Stimulated activated CD4-positive, alpha-beta T cell treated with anti-CD3 and anti-CD28 coated beads, Interleukin-15, amount 100 ng/mL, for 1 hour (primary cell): ENCODE measurements around the gene NXPH4.

Experiments used
- DNase-seq, 2 donors: peaks; one replicate each; pipeline ENCODE4 v3.0.0-alpha.2; 2020; ENCODE audit warnings: low read depth in 1 of 2, low spot score in 1 of 2

Gene NXPH4

GRCh38 chr12:57201631-57202030 lies 15.0 kb upstream of the NXPH4 start:
- DNase-seq, result no peak

DNA sequence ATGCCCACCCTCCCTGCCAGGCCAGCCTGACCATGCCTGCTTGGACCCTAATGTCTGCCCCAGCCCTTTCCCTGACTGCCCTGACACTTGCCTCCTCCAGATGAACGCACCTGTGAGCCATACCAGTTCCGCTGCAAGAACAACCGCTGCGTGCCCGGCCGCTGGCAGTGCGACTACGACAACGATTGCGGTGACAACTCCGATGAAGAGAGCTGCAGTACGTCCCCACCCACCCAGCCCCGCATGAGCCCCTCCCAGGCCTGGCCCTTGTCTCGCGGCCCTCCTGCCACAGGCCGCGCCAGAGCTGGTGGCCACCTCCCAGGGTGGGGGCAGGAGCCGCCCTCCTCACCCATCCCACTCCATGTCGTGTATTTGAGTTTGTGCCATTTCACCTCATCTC lies 14.3 kb upstream of the NXPH4 start:
- no peak for DNase-seq

GRCh38 chr12:57203201-57203600 lies 13.4 kb upstream of the NXPH4 start:
- DNase-seq, result no peak

DNA sequence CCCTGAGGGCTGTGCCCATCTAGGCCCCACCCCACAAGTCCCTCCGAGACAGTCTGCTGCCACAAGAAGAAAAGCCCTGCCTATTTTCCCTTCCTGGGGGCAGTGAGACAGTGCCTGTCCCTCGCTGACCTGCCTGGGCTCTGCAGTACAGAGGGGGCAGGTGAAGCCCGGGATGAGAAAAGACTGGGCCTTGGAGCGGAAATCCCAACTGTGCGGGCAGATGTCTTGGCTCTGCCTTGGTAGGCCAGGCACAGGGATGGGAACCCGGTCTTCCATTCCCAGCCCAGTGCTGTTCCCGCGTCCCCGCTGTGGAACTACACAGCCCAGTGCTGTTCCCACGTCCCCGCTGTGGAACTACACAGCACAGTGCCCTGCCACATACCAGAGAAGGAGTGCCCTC lies 12.8 kb upstream of the NXPH4 start:
- no peak for DNase-seq

DNA sequence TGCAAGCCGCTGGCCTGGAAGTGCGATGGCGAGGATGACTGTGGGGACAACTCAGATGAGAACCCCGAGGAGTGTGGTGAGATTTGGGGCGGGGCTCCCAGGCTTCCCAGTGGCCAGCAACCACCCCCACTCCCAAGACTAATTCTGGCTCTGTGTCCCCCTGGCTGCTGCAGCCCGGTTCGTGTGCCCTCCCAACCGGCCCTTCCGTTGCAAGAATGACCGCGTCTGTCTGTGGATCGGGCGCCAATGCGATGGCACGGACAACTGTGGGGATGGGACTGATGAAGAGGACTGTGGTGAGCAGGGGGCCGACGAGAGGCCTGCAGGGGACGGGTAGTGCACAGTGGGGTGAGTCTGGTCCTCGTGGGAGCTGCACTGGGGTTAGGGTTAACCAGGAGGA lies 12.1 kb upstream of the NXPH4 start:
- DNase-seq, result no peak

GRCh38 chr12:57205186-57205585 lies 11.4 kb upstream of the NXPH4 start:
- DNase-seq, result no peak

- DNase-seq, result no peak
These were observed 10.7 kb upstream of the NXPH4 start for GRCh38 chr12:57205931-57206330.

DNA sequence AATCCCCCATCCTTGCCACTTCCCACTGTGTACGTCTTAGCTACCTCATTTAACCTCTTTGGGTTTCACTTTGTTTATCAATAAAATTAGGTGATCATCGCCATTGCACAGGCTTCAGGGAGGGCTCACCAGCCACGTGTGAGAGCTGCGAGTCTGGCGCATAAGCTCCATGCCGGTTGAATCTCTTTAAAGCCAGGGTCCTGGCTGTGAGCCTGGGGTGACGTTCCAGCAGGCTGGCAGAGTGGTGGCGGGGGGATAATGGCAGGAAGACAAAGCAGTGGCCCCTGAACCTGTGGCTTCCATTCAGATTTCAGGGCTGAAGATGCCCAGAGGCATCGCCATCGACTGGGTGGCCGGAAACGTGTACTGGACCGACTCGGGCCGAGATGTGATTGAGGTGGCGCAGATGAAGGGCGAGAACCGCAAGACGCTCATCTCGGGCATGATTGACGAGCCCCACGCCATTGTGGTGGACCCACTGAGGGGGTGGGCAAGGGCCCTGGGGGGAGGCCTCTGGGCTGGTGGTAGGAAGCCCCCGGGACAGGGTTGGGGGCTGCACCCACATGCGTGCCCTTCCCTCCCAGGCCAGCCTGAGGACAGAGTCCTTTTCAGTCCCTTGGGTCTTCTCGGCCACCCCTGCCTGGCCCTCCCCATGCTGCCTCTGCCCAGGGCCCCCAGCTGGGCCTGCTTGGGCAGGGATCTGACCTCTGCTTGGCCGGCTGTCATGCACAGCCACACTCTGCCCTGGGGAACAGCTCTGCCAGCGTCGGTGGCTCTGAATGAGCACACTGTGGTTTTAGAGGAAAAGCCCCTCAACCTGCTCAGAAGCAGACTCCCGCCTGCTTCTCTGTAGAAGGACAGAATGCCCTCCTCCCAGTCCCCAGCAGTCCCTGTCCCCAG lies 8.6 kb upstream of the NXPH4 start:
- DNase-seq, result no peak

DNA sequence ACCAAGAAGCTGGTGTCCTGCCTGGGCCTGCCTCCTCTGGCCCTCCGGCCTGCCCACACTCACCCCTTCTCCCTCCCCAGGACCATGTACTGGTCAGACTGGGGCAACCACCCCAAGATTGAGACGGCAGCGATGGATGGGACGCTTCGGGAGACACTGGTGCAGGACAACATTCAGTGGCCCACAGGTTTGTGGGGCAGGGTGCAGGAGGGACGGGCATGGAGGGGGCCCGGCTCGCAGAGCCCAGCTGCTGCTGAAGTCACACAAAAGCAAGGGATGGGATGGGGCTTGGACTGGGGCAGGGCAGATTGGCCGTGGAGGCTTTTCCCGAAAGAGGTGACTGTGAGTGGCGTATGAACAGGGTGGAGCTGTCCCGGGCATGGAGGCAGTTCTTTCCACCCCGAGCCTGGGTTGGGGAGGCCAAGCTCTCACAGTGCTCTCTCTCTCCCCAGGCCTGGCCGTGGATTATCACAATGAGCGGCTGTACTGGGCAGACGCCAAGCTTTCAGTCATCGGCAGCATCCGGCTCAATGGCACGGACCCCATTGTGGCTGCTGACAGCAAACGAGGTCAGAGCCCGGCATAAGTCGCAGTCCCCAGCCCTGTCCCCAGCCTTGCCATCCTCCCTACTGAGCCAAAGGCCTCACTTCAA lies 7.8 kb upstream of the NXPH4 start:
- no peak for DNase-seq

DNA sequence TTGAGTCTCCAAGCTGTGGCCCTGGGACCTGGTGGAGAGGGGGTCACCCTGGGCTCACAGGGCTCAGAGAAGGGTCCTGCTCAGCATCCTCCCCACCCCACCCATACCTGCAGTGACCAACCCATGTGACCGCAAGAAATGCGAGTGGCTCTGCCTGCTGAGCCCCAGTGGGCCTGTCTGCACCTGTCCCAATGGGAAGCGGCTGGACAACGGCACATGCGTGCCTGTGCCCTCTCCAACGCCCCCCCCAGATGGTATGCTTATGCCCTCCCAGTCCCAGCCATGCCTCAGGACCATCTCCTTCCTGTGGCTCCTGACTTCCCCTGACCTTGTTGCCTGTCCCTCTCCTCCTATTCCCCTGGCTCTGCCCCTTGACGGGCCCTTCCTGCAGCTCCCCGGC lies 6.7 kb upstream of the NXPH4 start:
- no peak for DNase-seq

- DNase-seq, result no peak
These were observed 6.1 kb upstream of the NXPH4 start for GRCh38 chr12:57210461-57210860.

- DNase-seq, result no peak
These were observed 5.5 kb upstream of the NXPH4 start for GRCh38 chr12:57210926-57211692.

GRCh38 chr12:57211791-57212700 lies 4.5 kb upstream of the NXPH4 start:
- no peak for DNase-seq

- no peak for DNase-seq
These were observed 3.9 kb upstream of the NXPH4 start for GRCh38 chr12:57212701-57213057.

- peak; percentile 66 to 77 for DNase-seq
These were observed 3.4 kb upstream of the NXPH4 start for GRCh38 chr12:57213058-57213715.

DNA sequence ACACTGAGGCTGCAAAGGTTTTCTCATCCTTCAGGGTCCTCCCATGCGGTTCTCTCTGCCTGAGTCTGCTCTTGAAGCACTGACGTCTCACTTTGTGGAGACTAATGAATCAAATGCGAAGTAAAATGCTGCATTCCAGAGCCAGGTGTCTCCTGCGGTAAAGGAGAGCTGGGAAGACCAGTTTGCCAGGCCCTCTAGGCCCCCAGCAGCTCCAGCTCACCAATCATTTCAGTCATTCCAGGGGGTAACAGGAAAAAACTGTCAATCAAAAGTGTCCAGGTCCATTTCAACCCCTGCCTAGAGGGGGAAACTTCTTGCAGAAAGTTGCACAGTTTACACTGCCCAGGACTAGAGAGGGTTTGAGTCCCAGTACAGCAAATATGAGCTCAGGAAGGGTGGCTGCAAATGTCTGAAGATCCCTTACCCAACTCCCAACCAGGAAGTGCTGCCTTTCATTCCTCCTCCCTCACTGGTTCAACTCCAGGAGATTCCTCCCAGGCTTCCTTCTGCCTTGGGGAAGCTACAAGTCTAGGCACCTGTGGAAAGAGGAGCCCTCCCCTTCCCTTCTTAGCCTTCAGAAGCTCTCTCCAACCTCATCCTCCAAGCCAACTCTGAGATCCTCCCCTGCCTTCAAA lies 2.7 kb upstream of the NXPH4 start:
- no peak for DNase-seq

DNA sequence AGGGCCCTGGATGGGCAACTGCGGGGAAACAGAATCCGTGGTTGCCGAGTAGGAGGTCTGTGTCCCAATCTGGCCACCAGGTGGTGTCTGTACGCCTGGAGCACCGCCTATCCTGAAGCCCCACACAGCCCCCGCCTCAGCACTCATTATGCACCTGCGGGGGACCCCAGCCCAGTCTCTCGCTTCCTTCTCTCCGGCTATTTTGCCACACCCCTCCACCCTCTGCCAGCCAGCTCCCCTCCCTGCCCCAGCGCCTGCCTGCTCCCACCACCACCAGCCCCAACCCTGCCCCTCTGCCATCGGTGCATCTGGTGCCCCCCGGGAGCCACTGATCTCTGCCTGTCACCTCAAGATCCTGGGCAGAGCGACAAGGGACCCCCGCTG lies 2.2 kb upstream of the NXPH4 start:
- peak in 1 of 2 donors; percentile 51 for DNase-seq

DNA sequence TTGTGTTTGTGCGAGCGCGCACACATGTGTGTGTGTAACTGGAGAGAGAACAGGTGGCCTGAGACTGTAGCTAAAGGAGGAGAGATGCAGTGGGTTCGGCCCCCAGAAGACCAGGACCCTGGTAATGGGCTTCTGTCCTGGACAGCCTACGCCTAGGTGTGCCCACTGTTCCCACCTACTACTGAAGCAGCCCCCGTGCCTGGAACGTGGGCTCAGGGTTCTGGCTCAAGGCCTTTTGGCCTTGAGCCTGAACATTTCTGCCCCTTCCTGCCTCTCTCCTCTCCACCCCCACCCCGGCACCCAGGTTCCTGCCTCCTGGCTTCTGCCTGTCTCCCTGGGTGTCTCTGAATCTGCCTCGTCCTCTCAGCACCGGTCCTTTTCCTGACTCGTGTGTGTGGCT lies 1.5 kb upstream of the NXPH4 start:
- DNase-seq, result no peak

DNA sequence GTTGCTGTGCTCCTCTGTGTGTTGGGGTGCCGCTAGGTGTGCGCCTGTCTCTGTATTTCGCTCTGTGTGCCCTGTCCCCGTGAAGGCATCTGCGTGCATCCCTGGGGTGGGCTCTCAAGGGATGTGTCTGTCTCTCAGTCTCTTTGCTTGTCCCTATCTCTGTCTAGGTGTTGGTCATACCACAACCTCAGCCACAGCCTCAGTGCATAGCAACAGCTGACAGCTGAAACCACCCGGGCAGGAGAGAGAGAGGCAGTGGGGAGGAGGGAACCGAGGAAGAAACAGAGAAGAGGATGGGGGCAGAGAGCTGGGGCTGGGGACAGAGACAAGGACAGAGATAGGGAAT lies 953 bp upstream of the NXPH4 start:
- DNase-seq, result no peak
